BLaER1 treated with 17β-estradiol and CSF1 and Interleukin-3, amounts not matched to agents 10 nM and 100 nM (cell line): ENCODE results near the gene CPED1.
"Not testable (repeated sequence)": the region's sequence is repeated elsewhere in the genome, so short reads cannot be mapped to it uniquely, and the experiment has no call there.

Experiments used
- H3K27ac ChIP-seq, 11 experiments: shearing (Covaris generic); formaldehyde crosslinking; 2 replicates each; pipeline ENCODE4 v1.8.1; 2022
- H3K27me3 ChIP-seq, 11 experiments: shearing (Covaris generic); formaldehyde crosslinking; 2 replicates each; pipeline ENCODE4 v1.8.1; 2022
- H3K36me3 ChIP-seq, 11 experiments: shearing (Covaris generic); formaldehyde crosslinking; 2 replicates each; pipeline ENCODE4 v1.8.1; 2022
- H3K4me1 ChIP-seq, 10 experiments: shearing (Covaris generic); formaldehyde crosslinking; 2 replicates each; pipeline ENCODE4 v1.8.1; 2022
- H3K4me2 ChIP-seq, 11 experiments: shearing (Covaris generic); formaldehyde crosslinking; 2 replicates each; pipeline ENCODE4 v1.8.1; 2022
- H3K4me3 ChIP-seq, 10 experiments: shearing (Covaris generic); formaldehyde crosslinking; 2 replicates each; pipeline ENCODE4 v1.8.1; 2022
- H3K9ac ChIP-seq, 11 experiments: shearing (Covaris generic); formaldehyde crosslinking; 2 replicates each; pipeline ENCODE4 v1.8.1; 2022
- H3K9me3 ChIP-seq, 11 experiments: shearing (Covaris generic); formaldehyde crosslinking; replicated peaks in 1 of 11; 2 replicates each; pipeline ENCODE4 v1.8.1; 2022
- H4K20me1 ChIP-seq, 11 experiments: shearing (Covaris generic); formaldehyde crosslinking; 2 replicates each; pipeline ENCODE4 v1.8.1; 2022
- Cebpa-rat ChIP-seq, 11 experiments: shearing (Covaris generic); IDR thresholded peaks; 2 replicates each; pipeline ENCODE4 v1.8.1; 2022

The CPED1 gene

GRCh38 chr7:121003986-121004685, 15.6 kb downstream of the CPED1 start:
- H3K27me3 ChIP-seq = no peaks in the 10 kb centered on the region
- H3K4me1 ChIP-seq = peaks cover 7 to 21% (median 11%) of the 10 kb centered on the region in 10 experiments; a peak in 17 of 20 replicates
- TF ChIP-seq Cebpa-rat (IDR thresholded peaks at IDR 0.05) = no peak
- H3K36me3 ChIP-seq = no peaks in the 10 kb centered on the region
- H3K9me3 ChIP-seq = no peaks in the 10 kb centered on the region
- H4K20me1 ChIP-seq = no peaks in the 10 kb centered on the region
- H3K9ac ChIP-seq = no peak overlapping the region
- H3K4me2 ChIP-seq = no peak overlapping the region
- H3K4me3 ChIP-seq = no peak overlapping the region
- H3K27ac ChIP-seq = no peak overlapping the region

DNA sequence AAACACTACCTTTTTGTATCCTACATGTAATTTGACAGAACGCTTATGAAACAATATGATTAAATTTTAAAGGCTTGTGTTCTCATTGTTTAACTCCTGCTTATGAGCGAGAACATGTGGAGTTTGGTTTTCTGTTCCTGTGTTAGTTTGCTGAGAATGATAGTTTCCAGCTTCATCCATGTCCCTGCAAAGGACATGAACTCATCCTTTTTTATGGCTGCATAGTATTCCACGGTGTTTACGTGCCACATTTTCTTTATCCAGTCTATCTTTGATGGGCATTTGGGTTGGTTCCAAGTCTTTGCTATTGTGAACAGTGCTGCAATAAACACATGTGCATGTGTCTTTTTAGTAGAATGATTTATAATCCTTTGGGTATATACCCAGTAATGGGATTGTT, 16.5 kb downstream of the CPED1 start:
- H3K36me3 ChIP-seq, H3K9me3 ChIP-seq, H4K20me1 ChIP-seq, H3K4me2 ChIP-seq, H3K9ac ChIP-seq, H3K4me3 ChIP-seq, H3K27me3 ChIP-seq, H3K27ac ChIP-seq: not testable (repeated sequence)
- H3K4me1 ChIP-seq = peaks cover 1 to 12% (median 5%) of the 10 kb centered on the region in 10 experiments; a peak in 16 of 20 replicates

GRCh38 chr7:121005996-121006584, 17.6 kb downstream of the CPED1 start:
- Histone ChIP-seq H3K4me3 (no peak overlapping the region), H3K9me3 (no peaks in the 10 kb centered on the region), H3K9ac (no peak overlapping the region), H3K27me3 (no peaks in the 10 kb centered on the region), H3K27ac (no peak overlapping the region), H4K20me1 (no peaks in the 10 kb centered on the region), H3K36me3 (no peaks in the 10 kb centered on the region), H3K4me2 (no peak overlapping the region), H3K4me1 (peaks cover 0 to 9% (median 0%) of the 10 kb centered on the region in 10 experiments; a peak in 1 of 20 replicates)
- TF ChIP-seq Cebpa-rat (IDR thresholded peaks at IDR 0.05) = no peak

- Histone ChIP-seq H3K27ac (no peak overlapping the region), H4K20me1 (no peaks in the 10 kb centered on the region), H3K9ac (no peak overlapping the region), H3K4me1 (peaks cover 0 to 9% (median 0%) of the 10 kb centered on the region in 10 experiments; a peak in 1 of 20 replicates), H3K4me2 (peak overlapping the region in 3 of 11 experiments; percentile 10 to 20 (median 16); a peak in 4 of 22 replicates), H3K4me3 (no peak overlapping the region), H3K27me3 (no peaks in the 10 kb centered on the region), H3K9me3 (no peaks in the 10 kb centered on the region), H3K36me3 (no peaks in the 10 kb centered on the region)
- TF ChIP-seq Cebpa-rat (IDR thresholded peaks at IDR 0.05) = 0 out of 22 replicates have a peak, but pooled peaks of 1 of the 11 experiments have one; percentile 19
Measured at GRCh38 chr7:121006711-121007315, 18.3 kb downstream of the CPED1 start.

GRCh38 chr7:121008816-121009215, 20.3 kb downstream of the CPED1 start:
- no peak overlapping the region for H3K27ac ChIP-seq
- no peaks in the 10 kb centered on the region for H3K27me3 ChIP-seq
- H3K4me2 ChIP-seq = no peak overlapping the region
- TF ChIP-seq Cebpa-rat (IDR thresholded peaks at IDR 0.05) = no peak
- H3K4me1 ChIP-seq = peaks cover 0 to 9% (median 0%) of the 10 kb centered on the region in 10 experiments; a peak in 1 of 20 replicates
- no peak overlapping the region for H3K9ac ChIP-seq
- no peaks in the 10 kb centered on the region for H3K9me3 ChIP-seq
- H3K4me3 ChIP-seq = no peak overlapping the region
- H4K20me1 ChIP-seq = no peaks in the 10 kb centered on the region
- no peaks in the 10 kb centered on the region for H3K36me3 ChIP-seq

DNA sequence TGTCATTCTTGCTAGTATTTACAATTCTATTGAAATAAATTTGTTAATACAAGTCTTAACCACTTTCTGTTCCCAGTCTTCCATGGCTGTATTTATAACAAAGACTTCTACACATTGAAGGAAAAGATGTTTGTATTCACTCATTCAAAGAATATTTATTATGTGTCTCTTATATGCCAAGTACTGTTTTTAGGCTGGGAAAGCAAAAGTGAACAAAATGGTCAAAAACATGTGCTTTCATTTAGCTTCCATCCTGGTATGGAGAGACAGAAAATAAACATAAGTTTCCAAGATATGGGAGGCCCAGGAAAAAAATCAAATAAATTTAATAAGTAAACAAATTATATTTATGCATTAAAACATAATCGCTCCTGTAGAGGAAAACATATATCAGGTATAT, 22.9 kb downstream of the CPED1 start:
- H3K9me3 ChIP-seq = no peaks in the 10 kb centered on the region
- H3K27me3 ChIP-seq = no peaks in the 10 kb centered on the region
- TF ChIP-seq Cebpa-rat (IDR thresholded peaks at IDR 0.05) = no peak
- no peak overlapping the region for H3K27ac ChIP-seq
- H3K36me3 ChIP-seq = no peaks in the 10 kb centered on the region
- H4K20me1 ChIP-seq = no peaks in the 10 kb centered on the region
- H3K4me1 ChIP-seq = peaks cover 0 to 8% (median 0%) of the 10 kb centered on the region in 10 experiments; a peak in 1 of 20 replicates
- no peak overlapping the region for H3K9ac ChIP-seq
- no peak overlapping the region for H3K4me3 ChIP-seq
- no peak overlapping the region for H3K4me2 ChIP-seq

- Histone ChIP-seq H3K36me3 (no peaks in the 10 kb centered on the region), H3K4me3 (no peak overlapping the region), H3K4me2 (no peak overlapping the region), H3K4me1 (0 out of 20 replicates have a peak, but pooled peaks cover 0 to under 1% (median 0%) of the 10 kb centered on the region in 10 experiments), H3K27ac (no peak overlapping the region), H4K20me1 (no peaks in the 10 kb centered on the region), H3K9me3 (no peaks in the 10 kb centered on the region), H3K27me3 (no peaks in the 10 kb centered on the region), H3K9ac (no peak overlapping the region)
- no peak for TF ChIP-seq Cebpa-rat (IDR thresholded peaks at IDR 0.05)
Measured at GRCh38 chr7:121012170-121012874, 23.8 kb downstream of the CPED1 start.

- 0 out of 20 replicates have a peak, but pooled peaks cover 0 to 3% (median 0%) of the 10 kb centered on the region in 10 experiments for H3K4me1 ChIP-seq
- no peaks in the 10 kb centered on the region for H3K27me3 ChIP-seq
- no peaks in the 10 kb centered on the region for H3K9me3 ChIP-seq
- no peak overlapping the region for H3K4me2 ChIP-seq
- TF ChIP-seq Cebpa-rat (IDR thresholded peaks at IDR 0.05) = no peak
- H4K20me1 ChIP-seq = no peaks in the 10 kb centered on the region
- no peak overlapping the region for H3K4me3 ChIP-seq
- H3K36me3 ChIP-seq = no peaks in the 10 kb centered on the region
- no peak overlapping the region for H3K27ac ChIP-seq
- H3K9ac ChIP-seq = no peak overlapping the region
Measured at GRCh38 chr7:121012919-121013318, 24.4 kb downstream of the CPED1 start.

GRCh38 chr7:121015560-121015959, 27.0 kb downstream of the CPED1 start:
- H3K9ac ChIP-seq = no peak overlapping the region
- peaks cover 0 to 29% (median 0%) of the 10 kb centered on the region in 10 experiments; a peak in 7 of 20 replicates for H3K4me1 ChIP-seq
- H3K27me3 ChIP-seq = no peaks in the 10 kb centered on the region
- H3K36me3 ChIP-seq = no peaks in the 10 kb centered on the region
- no peaks in the 10 kb centered on the region for H4K20me1 ChIP-seq
- TF ChIP-seq Cebpa-rat (IDR thresholded peaks at IDR 0.05) = no peak
- no peak overlapping the region for H3K4me3 ChIP-seq
- H3K4me2 ChIP-seq = no peak overlapping the region
- no peaks in the 10 kb centered on the region for H3K9me3 ChIP-seq
- H3K27ac ChIP-seq = no peak overlapping the region
